Endodermal cell (in vitro differentiated cells): ENCODE results near the gene ANKRD1. TPM values are rescaled to one million over a fixed set of nuclear protein-coding genes. Genes with fewer than 3 reads are reported as not detected.

Experiments
- DNase-seq: peaks from one replicate; pipeline ENCODE4 v3.0.0-alpha.2; 2017
- H3K27ac ChIP-seq: 2 replicates; pipeline ENCODE4 v1.5.1; 2013; ENCODE audit warnings: mild to moderate bottlenecking, low read depth, low read length, moderate library complexity
- H3K27me3 ChIP-seq: 2 replicates; pipeline ENCODE4 v1.6.1; 2013; ENCODE audit warnings: mild to moderate bottlenecking, low read length, moderate library complexity; ENCODE audit not compliant: insufficient read depth, control insufficient read depth, poor library complexity, severe bottlenecking
- H3K36me3 ChIP-seq: 2 replicates; pipeline ENCODE4 v1.7.0; 2013; ENCODE audit warnings: mild to moderate bottlenecking, low read length, moderate library complexity; ENCODE audit not compliant: control insufficient read depth, insufficient read depth
- H3K4me1 ChIP-seq: one replicate; pipeline ENCODE4 v1.7.0; 2013; ENCODE audit warnings: low read length; ENCODE audit not compliant: control insufficient read depth, insufficient read depth
- H3K4me3 ChIP-seq: 2 replicates; pipeline ENCODE4 v1.5.1; 2013; ENCODE audit warnings: mild to moderate bottlenecking, low read length, moderate library complexity
- H3K9ac ChIP-seq: 2 replicates; pipeline ENCODE4 v1.6.1; 2013; ENCODE audit warnings: mild to moderate bottlenecking, low read length, moderate library complexity; ENCODE audit not compliant: poor library complexity, severe bottlenecking; ENCODE audit errors: extremely low read depth
- H3K9me3 ChIP-seq: 2 replicates; pipeline ENCODE4 v1.6.1; 2013; ENCODE audit warnings: mild to moderate bottlenecking, low read length, moderate library complexity; ENCODE audit not compliant: control insufficient read depth
- H3K27ac Mint-ChIP-seq: 2 replicates; pipeline ENCODE4 v1.8.0; 2020; ENCODE audit warnings: mixed read lengths
- H3K27me3 Mint-ChIP-seq: 2 replicates; pipeline ENCODE4 v1.8.0; 2021; ENCODE audit warnings: mild to moderate bottlenecking, mixed read lengths; ENCODE audit not compliant: insufficient read depth
- H3K36me3 Mint-ChIP-seq: 2 replicates; pipeline ENCODE4 v1.8.0; 2020; ENCODE audit warnings: low read depth, mixed read lengths
- H3K4me1 Mint-ChIP-seq: 2 replicates; pipeline ENCODE4 v1.8.0; 2020; ENCODE audit warnings: mixed read lengths
- H3K4me3 Mint-ChIP-seq: 2 replicates; pipeline ENCODE4 v1.8.0; 2020; ENCODE audit warnings: mild to moderate bottlenecking, moderate library complexity, mixed read lengths
- H3K9me3 Mint-ChIP-seq: 2 replicates; pipeline ENCODE4 v1.8.0; 2020; ENCODE audit warnings: mild to moderate bottlenecking, mixed read lengths
- CTCF ChIP-seq: fragments of 200-600 bp; sonication (generic); conservative IDR thresholded peaks from 2 replicates; pipeline ENCODE4 v1.5.0; 2021; ENCODE audit warnings: antibody characterized with exemption, mild to moderate bottlenecking
- WGBS, 2 experiments: methylation state at CpG; one replicate each; pipeline versions ENCODE4 v1.1.5 to v1.1.7; 2013; ENCODE audit warnings: missing lambda C conversion rate in 2 of 2, mixed read lengths in 1 of 2; ENCODE audit not compliant: insufficient coverage in 1 of 2, insufficient read length in 1 of 2; 5-methylcytosine and 5-hydroxymethylcytosine counted together
- total RNA-seq, 2 donors: library from RNA; stranded (reverse); fragmentation: NEBNext Ultra II Directional in 1 of 2; extraction: Animal tissue kit (Norgen Biotek cat#: 25700) in 1 of 2; gene quantifications; 2 replicates in 1 of 2; 3 replicates in 1 of 2; pipeline ENCODE4 v1.2.1, GENCODE V29; 2021

ANKRD1 gene
- total RNA-seq, 2 donors from 2014 or later: 19.6 to 42.6 TPM

DNA sequence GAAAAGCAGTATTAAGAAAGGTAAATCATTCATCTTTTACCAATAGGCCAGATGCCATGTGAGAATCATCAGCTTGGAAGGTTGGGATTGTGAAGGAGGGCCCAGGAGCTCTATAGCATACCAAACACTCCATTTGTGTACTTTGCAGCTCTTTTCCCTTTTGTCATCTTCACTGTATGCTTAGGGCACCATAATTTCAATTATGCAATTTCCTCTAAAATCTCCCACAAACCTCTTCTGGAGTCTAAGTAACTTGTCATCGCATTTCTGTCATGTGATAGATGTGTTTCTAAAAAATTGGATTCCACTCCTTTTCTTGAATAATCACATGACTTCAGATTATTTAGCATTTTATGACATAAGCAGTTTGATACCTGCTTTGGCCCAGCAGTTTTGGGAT, 31.3 kb downstream of the ANKRD1 start:
- Mint-ChIP-seq H3K27ac (no peak overlapping the region), H3K4me3 (no peak overlapping the region), H3K4me1 (no peaks in the 10 kb centered on the region), H3K36me3 (peaks cover 53% of the 10 kb centered on the region), H3K27me3 (no peaks in the 10 kb centered on the region), H3K9me3 (no peaks in the 10 kb centered on the region)
- H3K27me3 ChIP-seq: no peaks in the 10 kb centered on the region
- no peak for TF ChIP-seq CTCF
- 100% methylated on average over 1 of the region's 1 CpG; no CpG with 5 or more reads in 1 of the 2 experiments for WGBS, 2 experiments
- DNase-seq: no peak
- no peaks in the 10 kb centered on the region for H3K4me1 ChIP-seq
- H3K9me3 ChIP-seq: no peaks in the 10 kb centered on the region
- H3K27ac ChIP-seq: no peak overlapping the region
- H3K36me3 ChIP-seq: peaks cover 81% of the 10 kb centered on the region
- no peak overlapping the region for H3K9ac ChIP-seq
- no peak overlapping the region for H3K4me3 ChIP-seq

- no peak overlapping the region for H3K27ac Mint-ChIP-seq
- no peaks in the 10 kb centered on the region for H3K27me3 Mint-ChIP-seq
- no peaks in the 10 kb centered on the region for H3K9me3 Mint-ChIP-seq
- no peak overlapping the region for H3K4me3 Mint-ChIP-seq
- H3K4me1 Mint-ChIP-seq: no peaks in the 10 kb centered on the region
- no peaks in the 10 kb centered on the region for H3K9me3 ChIP-seq
- WGBS, 2 experiments: 95% methylated on average over 4 of the region's 6 CpGs
- TF ChIP-seq CTCF: no peak
- no peak overlapping the region for H3K27ac ChIP-seq
- no peaks in the 10 kb centered on the region for H3K27me3 ChIP-seq
- H3K36me3 ChIP-seq: peaks cover 81% of the 10 kb centered on the region
- no peak overlapping the region for H3K4me3 ChIP-seq
- H3K9ac ChIP-seq: no peak overlapping the region
- H3K4me1 ChIP-seq: no peaks in the 10 kb centered on the region
- DNase-seq: no peak
- peaks cover 55% of the 10 kb centered on the region for H3K36me3 Mint-ChIP-seq
Measured at GRCh38 chr10:90888387-90888786, 32.5 kb downstream of the ANKRD1 start.

DNA sequence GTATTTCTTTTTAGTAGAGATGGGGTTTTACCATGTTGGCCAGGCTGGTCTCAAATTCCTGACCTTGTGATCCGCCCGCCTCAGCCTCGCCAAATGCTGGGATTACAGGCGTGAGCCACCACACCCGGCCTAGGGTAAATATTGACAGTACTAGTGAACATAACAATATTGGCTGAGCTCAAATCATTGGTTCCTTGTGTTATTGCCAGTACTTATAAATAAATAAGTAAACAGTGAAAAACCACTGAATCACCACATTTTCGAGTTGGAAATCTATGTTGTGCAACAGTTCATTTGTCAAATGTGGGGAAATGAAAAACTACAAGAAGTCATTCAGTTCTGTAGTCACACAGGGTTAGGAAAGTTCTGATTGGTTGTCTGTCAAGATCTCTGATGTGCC, 33.3 kb downstream of the ANKRD1 start:
- Histone ChIP-seq H3K4me1 (no peaks in the 10 kb centered on the region), H3K9me3 (no peaks in the 10 kb centered on the region), H3K9ac (no peak overlapping the region), H3K36me3 (peaks cover 83% of the 10 kb centered on the region), H3K27ac (no peak overlapping the region), H3K27me3 (no peaks in the 10 kb centered on the region), H3K4me3 (no peak overlapping the region)
- Mint-ChIP-seq H3K36me3 (peaks cover 55% of the 10 kb centered on the region), H3K4me1 (no peaks in the 10 kb centered on the region), H3K27me3 (no peaks in the 10 kb centered on the region), H3K27ac (no peak overlapping the region), H3K4me3 (no peak overlapping the region), H3K9me3 (no peaks in the 10 kb centered on the region)
- 85 to 96% methylated on average over 5 to 6 of the region's 6 CpGs for WGBS, 2 experiments
- DNase-seq: no peak
- TF ChIP-seq CTCF: no peak
